ENCODE data around the gene METTL2B.
"Not testable (repeated sequence)": the region's sequence is repeated elsewhere in the genome, so short reads cannot be mapped to it uniquely, and the experiment has no call there.

- TF ChIP-seq POLR2AphosphoS5, CTCF (IDR thresholded peaks at IDR 0.05): not testable (repeated sequence)
These were observed 765 bp downstream of the METTL2B start for GRCh38 chr7:128477336-128477690.

Data from prostate gland (tissue), 2 donors.